T-cell (primary cell): ENCODE results near the gene NR3C1. TPM values are rescaled to one million over a fixed set of nuclear protein-coding genes. Genes with fewer than 3 reads are reported as not detected.

ENCODE experiments used
- ATAC-seq, 4 experiments: fragments of 200-7000 bp in 3 of 4; fragments of 150-1000 bp in 1 of 4; cut with Tn5 transposase; replicated peaks in 1 of 4; 1 replicate in 3 of 4; 2 replicates in 1 of 4; pipeline ENCODE4 v1.10.0; 2021; ENCODE audit warnings: moderate library complexity in 3 of 4, mild to moderate bottlenecking in 2 of 4, moderate number of reproducible peaks in 1 of 4
- CTCF ChIA-PET, 2 donors: fragments of 300-600 bp; sonication (Branson Sonifier 250); formaldehyde crosslinking; loops; one replicate each; lab custom pipeline; 2022; ENCODE audit warnings: antibody characterized with exemption in 2 of 2; lab: Charles Lee
- POLR2A ChIA-PET, 2 donors: fragments of 300-600 bp; sonication (Branson Sonifier 250); formaldehyde crosslinking; loops; one replicate each; lab custom pipeline; 2022; ENCODE audit warnings: antibody characterized with exemption in 2 of 2; lab: Charles Lee
- DNase-seq, 35 experiments: peaks; one replicate each; pipeline versions ENCODE4 v3.0.0 to v3.0.0-alpha.2; 2013 to 2023
- H3K27ac ChIP-seq: one replicate; pipeline ENCODE4 v1.5.1; 2013; ENCODE audit warnings: low read length
- H3K27me3 ChIP-seq, 2 experiments: replicated peaks in 1 of 2; 1 replicate in 1 of 2; 2 replicates in 1 of 2; pipeline versions ENCODE4 v1.6.1 to v1.7.0; 2013; ENCODE audit warnings: low read length in 1 of 2, mixed read lengths in 1 of 2; ENCODE audit not compliant: control insufficient read depth in 2 of 2, insufficient read depth in 2 of 2; ENCODE audit errors: extremely low read depth in 1 of 2
- H3K36me3 ChIP-seq, 2 donors: 1 replicate in 1 of 2; 2 replicates in 1 of 2; pipeline versions ENCODE4 v1.6.1 to v1.7.0; 2013; ENCODE audit warnings: low read length in 1 of 2; ENCODE audit not compliant: control insufficient read depth in 2 of 2, insufficient read depth in 1 of 2; ENCODE audit errors: extremely low read depth in 1 of 2
- H3K4me1 ChIP-seq, 2 experiments: 1 replicate in 1 of 2; 2 replicates in 1 of 2; pipeline versions ENCODE4 v1.6.1 to v1.7.0; 2013; ENCODE audit warnings: low read length in 2 of 2, mixed read lengths in 1 of 2; ENCODE audit not compliant: insufficient read depth in 2 of 2, control insufficient read depth in 1 of 2; ENCODE audit errors: extremely low read depth in 1 of 2
- H3K4me3 ChIP-seq, 2 donors: 1 replicate in 1 of 2; 2 replicates in 1 of 2; pipeline versions ENCODE4 v1.5.1 to v1.7.0; 2013; ENCODE audit warnings: mild to moderate bottlenecking in 2 of 2, low read length in 1 of 2, moderate library complexity in 1 of 2; ENCODE audit not compliant: control insufficient read depth in 1 of 2; ENCODE audit errors: extremely low read depth in 1 of 2
- H3K9me3 ChIP-seq: 2 replicates; pipeline ENCODE4 v1.7.0; 2013
- H3K27ac Mint-ChIP-seq, 2 donors: one replicate each; pipeline ENCODE4 v1.8.0; 2020 to 2021; ENCODE audit warnings: mild to moderate bottlenecking in 2 of 2, mixed read lengths in 2 of 2
- H3K27me3 Mint-ChIP-seq, 2 donors: one replicate each; pipeline ENCODE4 v1.8.0; 2021 to 2022; ENCODE audit warnings: mixed read lengths in 2 of 2
- H3K36me3 Mint-ChIP-seq: one replicate; pipeline ENCODE4 v1.8.0; 2021; ENCODE audit warnings: mixed read lengths
- H3K4me1 Mint-ChIP-seq, 3 donors: one replicate each; pipeline ENCODE4 v1.8.0; 2020 to 2022; ENCODE audit warnings: mixed read lengths in 3 of 3, mild to moderate bottlenecking in 1 of 3
- H3K4me3 Mint-ChIP-seq, 3 donors: one replicate each; pipeline ENCODE4 v1.8.0; 2020 to 2022; ENCODE audit warnings: mild to moderate bottlenecking in 3 of 3, mixed read lengths in 3 of 3, moderate library complexity in 3 of 3
- H3K9me3 Mint-ChIP-seq, 3 donors: one replicate each; pipeline ENCODE4 v1.8.0; 2020 to 2022; ENCODE audit warnings: mixed read lengths in 3 of 3
- WGBS: methylation state at CpG from one replicate; pipeline ENCODE4 v1.1.5; 2013; ENCODE audit warnings: missing lambda C conversion rate; ENCODE audit not compliant: insufficient coverage; 5-methylcytosine and 5-hydroxymethylcytosine counted together
- total RNA-seq, 35 experiments: library from RNA in 6 of 35; stranded (reverse) in 6 of 35; fragments of 120-200 nt in 1 of 35; gene quantifications; one replicate each; pipeline versions ENCODE4 v1.2.1 to v1.2.4 and lab custom pipeline; 2013 to 2026

The NR3C1 gene
- total RNA-seq, 5 donors from 2014 or later (not counting 1 experiment from before 2014, with no cell fraction given), result 108 to 156 (median 122) TPM

GRCh38 chr5:143313298-143313852, 90.1 kb downstream of the NR3C1 start:
- H3K36me3 Mint-ChIP-seq, result peaks cover 64% of the 10 kb centered on the region
- no peaks in the 10 kb centered on the region for H3K27me3 Mint-ChIP-seq
- H3K4me1 Mint-ChIP-seq, result peaks cover 21 to 52% (median 47%) of the 10 kb centered on the region in 3 donors
- no peak overlapping the region for H3K4me3 Mint-ChIP-seq
- ChIA-PET POLR2A (interaction anchor here in 1 of 2 donors (0.7 kb wide), 1 partner anchor 153 kb away, joined by 9 read pairs; no protein-coding TSS in a partner anchor), CTCF (no interaction called here)
- Histone ChIP-seq H3K4me1 (no peaks in the 10 kb centered on the region), H3K27ac (no peak overlapping the region), H3K9me3 (no peaks in the 10 kb centered on the region), H3K27me3 (no peaks in the 10 kb centered on the region), H3K36me3 (peaks cover 5 to 46% of the 10 kb centered on the region in 2 donors), H3K4me3 (no peak overlapping the region)
- WGBS, result no CpG with 5 or more reads among the region's 1 CpG
- no peak overlapping the region for H3K27ac Mint-ChIP-seq
- DNase-seq, result no peak
- no peak for ATAC-seq
- no peaks in the 10 kb centered on the region for H3K9me3 Mint-ChIP-seq

DNA sequence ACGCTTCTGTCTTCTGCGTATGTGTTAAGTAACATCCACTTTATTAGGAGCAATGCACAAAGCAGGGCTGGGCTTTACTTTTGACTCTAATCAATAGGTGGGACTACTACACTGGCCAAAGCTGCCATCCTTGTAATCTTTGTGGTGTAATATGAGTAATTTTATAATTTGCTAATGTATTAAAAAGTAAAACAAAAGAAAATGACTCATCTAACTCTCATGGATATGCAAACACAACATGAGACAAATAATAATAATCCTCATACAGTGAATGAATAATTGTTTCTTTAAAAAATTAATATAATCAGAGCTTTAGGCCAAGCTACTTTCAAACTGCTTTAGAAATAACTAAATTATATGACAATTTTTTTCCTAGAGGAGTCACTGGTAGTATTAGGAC, 90.7 kb downstream of the NR3C1 start:
- 100% methylated on average over 2 of the region's 2 CpGs for WGBS
- no peak for DNase-seq
- ChIA-PET CTCF (no interaction called here), POLR2A (no interaction called here)
- no peaks in the 10 kb centered on the region for H3K4me1 ChIP-seq
- no peaks in the 10 kb centered on the region for H3K27me3 Mint-ChIP-seq
- no peaks in the 10 kb centered on the region for H3K27me3 ChIP-seq
- H3K4me1 Mint-ChIP-seq, result peaks cover 24 to 50% (median 44%) of the 10 kb centered on the region in 3 donors
- ATAC-seq, result no peak
- H3K36me3 Mint-ChIP-seq, result peaks cover 70% of the 10 kb centered on the region
- no peak overlapping the region for H3K27ac Mint-ChIP-seq
- no peak overlapping the region for H3K27ac ChIP-seq
- H3K9me3 ChIP-seq, result no peaks in the 10 kb centered on the region
- H3K4me3 ChIP-seq, result no peak overlapping the region
- peaks cover 5 to 51% of the 10 kb centered on the region in 2 donors for H3K36me3 ChIP-seq
- no peak overlapping the region for H3K4me3 Mint-ChIP-seq
- H3K9me3 Mint-ChIP-seq, result peaks cover 0 to under 1% (median 0%) of the 10 kb centered on the region in 3 donors

DNA sequence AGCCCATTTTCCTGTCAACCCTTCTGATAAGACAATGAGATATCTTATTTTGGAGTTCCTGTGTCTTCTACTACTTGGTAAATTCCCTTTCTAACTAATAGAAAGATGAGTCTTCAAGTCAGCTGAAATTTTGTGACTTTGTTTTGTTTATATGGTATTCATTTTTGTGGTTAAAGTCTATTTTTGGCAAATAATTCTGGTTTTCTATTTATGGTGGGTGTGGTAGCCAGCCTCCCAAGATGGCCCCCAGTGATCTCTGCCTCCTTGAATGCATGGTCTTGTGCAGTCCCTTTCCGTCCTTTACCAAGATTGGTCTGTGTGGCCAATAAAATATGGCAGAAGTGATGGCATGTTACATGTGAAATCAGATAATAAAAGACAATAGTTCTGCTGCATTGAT, 91.5 kb downstream of the NR3C1 start:
- no peaks in the 10 kb centered on the region for H3K27me3 ChIP-seq
- H3K36me3 Mint-ChIP-seq, result peaks cover 68% of the 10 kb centered on the region
- ChIA-PET POLR2A (no interaction called here), CTCF (no interaction called here)
- DNase-seq (no peak), ATAC-seq (no peak)
- H3K9me3 Mint-ChIP-seq, result peaks cover 0 to 5% (median 0%) of the 10 kb centered on the region in 3 donors
- WGBS, result no CpG with 5 or more reads among the region's 1 CpG
- H3K36me3 ChIP-seq, result peaks cover 5 to 54% of the 10 kb centered on the region in 2 donors
- H3K4me1 ChIP-seq, result no peaks in the 10 kb centered on the region
- H3K9me3 ChIP-seq, result no peaks in the 10 kb centered on the region
- no peak overlapping the region for H3K4me3 ChIP-seq
- no peaks in the 10 kb centered on the region for H3K27me3 Mint-ChIP-seq
- no peak overlapping the region for H3K4me3 Mint-ChIP-seq
- H3K27ac Mint-ChIP-seq, result no peak overlapping the region
- no peak overlapping the region for H3K27ac ChIP-seq
- H3K4me1 Mint-ChIP-seq, result peaks cover 18 to 44% (median 38%) of the 10 kb centered on the region in 3 donors

DNA sequence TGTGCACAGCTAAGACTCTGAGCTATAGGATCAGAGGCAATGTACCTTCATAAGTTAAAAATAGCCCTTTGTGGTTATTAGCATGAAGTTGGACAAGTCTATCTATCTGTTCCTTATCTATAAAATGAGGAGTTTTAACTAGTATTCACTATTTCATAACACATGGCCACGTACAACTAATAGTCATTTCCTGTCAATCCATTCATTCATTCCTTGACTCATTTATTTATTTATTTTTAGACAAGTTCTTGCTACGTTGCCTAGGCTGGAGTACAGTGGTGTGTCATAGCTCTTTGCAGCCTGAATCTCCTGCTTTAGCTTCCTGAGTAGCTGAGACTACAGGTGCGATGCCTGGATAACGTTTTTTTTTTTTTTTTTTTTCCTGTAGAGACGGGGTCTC, 92.1 kb downstream of the NR3C1 start:
- no peak overlapping the region for H3K4me3 ChIP-seq
- Mint-ChIP-seq H3K36me3 (peaks cover 66% of the 10 kb centered on the region), H3K27me3 (no peaks in the 10 kb centered on the region), H3K27ac (no peak overlapping the region), H3K9me3 (peaks cover 0 to 5% (median 0%) of the 10 kb centered on the region in 3 donors), H3K4me1 (peaks cover 18 to 39% (median 34%) of the 10 kb centered on the region in 3 donors), H3K4me3 (no peak overlapping the region)
- no peaks in the 10 kb centered on the region for H3K4me1 ChIP-seq
- peaks cover 5 to 54% of the 10 kb centered on the region in 2 donors for H3K36me3 ChIP-seq
- no peaks in the 10 kb centered on the region for H3K27me3 ChIP-seq
- CTCF ChIA-PET, result interaction anchor here in 1 of 2 donors (0.6 kb wide), 1 partner anchor 22 kb away, joined by 4 read pairs; no protein-coding TSS in a partner anchor
- no CpG with 5 or more reads among the region's 5 CpGs for WGBS
- no peak for ATAC-seq
- no peak overlapping the region for H3K27ac ChIP-seq
- H3K9me3 ChIP-seq, result no peaks in the 10 kb centered on the region
- no peak for DNase-seq
- POLR2A ChIA-PET, result interaction anchor here in 1 of 2 donors (0.6 kb wide), 1 partner anchor 78 kb away, joined by 3 read pairs; no protein-coding TSS in a partner anchor

GRCh38 chr5:143309661-143310431, 93.6 kb downstream of the NR3C1 start:
- Mint-ChIP-seq H3K27me3 (no peaks in the 10 kb centered on the region), H3K36me3 (peaks cover 81% of the 10 kb centered on the region), H3K9me3 (peaks cover 0 to 13% (median 0%) of the 10 kb centered on the region in 3 donors), H3K27ac (no peak overlapping the region), H3K4me3 (no peak overlapping the region), H3K4me1 (peaks cover 27 to 43% (median 40%) of the 10 kb centered on the region in 3 donors)
- Histone ChIP-seq H3K27ac (no peak overlapping the region), H3K36me3 (peaks cover 5 to 54% of the 10 kb centered on the region in 2 donors), H3K4me1 (no peaks in the 10 kb centered on the region), H3K27me3 (no peaks in the 10 kb centered on the region), H3K9me3 (no peaks in the 10 kb centered on the region), H3K4me3 (no peak overlapping the region)
- POLR2A ChIA-PET, result no interaction called here
- ATAC-seq (no peak), DNase-seq (no peak)
- CTCF ChIA-PET, result no interaction called here
- 100% methylated on average over 2 of the region's 7 CpGs for WGBS

GRCh38 chr5:143308731-143309130, 94.8 kb downstream of the NR3C1 start:
- Histone ChIP-seq H3K36me3 (peaks cover 5 to 52% of the 10 kb centered on the region in 2 donors), H3K27me3 (no peaks in the 10 kb centered on the region), H3K9me3 (no peaks in the 10 kb centered on the region), H3K27ac (no peak overlapping the region), H3K4me1 (no peaks in the 10 kb centered on the region), H3K4me3 (no peak overlapping the region)
- ATAC-seq (no peak), DNase-seq (no peak)
- Mint-ChIP-seq H3K27me3 (no peaks in the 10 kb centered on the region), H3K4me3 (no peak overlapping the region), H3K4me1 (peaks cover 33 to 41% (median 40%) of the 10 kb centered on the region in 3 donors), H3K9me3 (peaks cover 0 to 14% (median 0%) of the 10 kb centered on the region in 3 donors), H3K36me3 (peaks cover 76% of the 10 kb centered on the region), H3K27ac (no peak overlapping the region)
- WGBS, result 100% methylated on average over 1 of the region's 2 CpGs
- CTCF ChIA-PET, result no interaction called here
- POLR2A ChIA-PET, result no interaction called here
